Measurements from ENCODE around the gene IL2RA.

Gene IL2RA

DNA sequence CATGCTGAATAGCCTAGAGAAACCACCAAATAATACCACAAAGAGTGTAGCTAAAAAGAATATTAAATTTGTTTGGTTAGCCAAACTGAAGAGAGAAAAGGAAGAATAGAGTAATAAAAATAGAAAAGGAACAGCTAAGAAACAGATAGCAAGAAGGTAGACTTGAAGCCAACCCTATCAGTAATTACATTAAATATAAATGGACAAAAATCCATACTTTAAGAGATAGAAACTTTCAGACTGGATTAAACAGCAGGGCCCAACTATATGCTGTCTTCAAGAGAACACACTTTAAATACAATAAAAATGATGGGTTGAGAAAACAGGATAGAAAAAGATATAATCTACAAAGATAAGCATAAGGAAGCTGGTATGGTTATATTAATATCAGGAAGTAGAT, 31.2 kb downstream of the IL2RA start:
- no peak for ATAC-seq
- no peak for TF ChIP-seq BACH2 (CRISPR knock-in tag; IDR thresholded peaks at IDR 0.05; ENCODE audit: borderline replicate concordance)
- no peak for TF ChIP-seq OSR1 (CRISPR knock-in tag; IDR thresholded peaks at IDR 0.05)
- no peak for TF ChIP-seq ZNF70 (CRISPR knock-in tag; IDR thresholded peaks at IDR 0.05)
- TF ChIP-seq TSHZ2 (CRISPR knock-in tag; IDR thresholded peaks at IDR 0.05): no peak
- no peak for TF ChIP-seq TOX (CRISPR knock-in tag; IDR thresholded peaks at IDR 0.05; ENCODE audit: borderline replicate concordance)
- no peak for TF ChIP-seq TCF4 (CRISPR knock-in tag; IDR thresholded peaks at IDR 0.05; ENCODE audit: borderline replicate concordance)
- TF ChIP-seq ZNF565 (CRISPR knock-in tag; conservative IDR thresholded peaks at IDR 0.05; ENCODE audit: low read depth): no peak
- TF ChIP-seq ESRRG (CRISPR knock-in tag; IDR thresholded peaks at IDR 0.05): no peak

- TF ChIP-seq OSR1 (CRISPR knock-in tag; IDR thresholded peaks at IDR 0.05) (no peak), ZNF565 (CRISPR knock-in tag; conservative IDR thresholded peaks at IDR 0.05; ENCODE audit: low read depth) (no peak), SNAI2 (CRISPR knock-in tag; IDR thresholded peaks at IDR 0.05) (no peak), ISL1 (CRISPR knock-in tag; IDR thresholded peaks at IDR 0.05) (no peak), ARNTL (CRISPR knock-in tag; IDR thresholded peaks at IDR 0.05; ENCODE audit: borderline replicate concordance, low read depth) (no peak), TSHZ2 (CRISPR knock-in tag; IDR thresholded peaks at IDR 0.05) (no peak), RARB (CRISPR knock-in tag; IDR thresholded peaks at IDR 0.05) (no peak), ZFP3 (CRISPR knock-in tag; IDR thresholded peaks at IDR 0.05) (no peak)
- TF ChIP-seq, protein P1, sequence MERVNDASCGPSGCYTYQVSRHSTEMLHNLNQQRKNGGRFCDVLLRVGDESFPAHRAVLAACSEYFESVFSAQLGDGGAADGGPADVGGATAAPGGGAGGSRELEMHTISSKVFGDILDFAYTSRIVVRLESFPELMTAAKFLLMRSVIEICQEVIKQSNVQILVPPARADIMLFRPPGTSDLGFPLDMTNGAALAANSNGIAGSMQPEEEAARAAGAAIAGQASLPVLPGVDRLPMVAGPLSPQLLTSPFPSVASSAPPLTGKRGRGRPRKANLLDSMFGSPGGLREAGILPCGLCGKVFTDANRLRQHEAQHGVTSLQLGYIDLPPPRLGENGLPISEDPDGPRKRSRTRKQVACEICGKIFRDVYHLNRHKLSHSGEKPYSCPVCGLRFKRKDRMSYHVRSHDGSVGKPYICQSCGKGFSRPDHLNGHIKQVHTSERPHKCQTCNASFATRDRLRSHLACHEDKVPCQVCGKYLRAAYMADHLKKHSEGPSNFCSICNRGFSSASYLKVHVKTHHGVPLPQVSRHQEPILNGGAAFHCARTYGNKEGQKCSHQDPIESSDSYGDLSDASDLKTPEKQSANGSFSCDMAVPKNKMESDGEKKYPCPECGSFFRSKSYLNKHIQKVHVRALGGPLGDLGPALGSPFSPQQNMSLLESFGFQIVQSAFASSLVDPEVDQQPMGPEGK (CRISPR knock-in tag; IDR thresholded peaks at IDR 0.05; ENCODE audit: borderline replicate concordance): no peak
- no peak for ATAC-seq
These were observed 31.9 kb downstream of the IL2RA start for GRCh38 chr10:6030217-6030616.

DNA sequence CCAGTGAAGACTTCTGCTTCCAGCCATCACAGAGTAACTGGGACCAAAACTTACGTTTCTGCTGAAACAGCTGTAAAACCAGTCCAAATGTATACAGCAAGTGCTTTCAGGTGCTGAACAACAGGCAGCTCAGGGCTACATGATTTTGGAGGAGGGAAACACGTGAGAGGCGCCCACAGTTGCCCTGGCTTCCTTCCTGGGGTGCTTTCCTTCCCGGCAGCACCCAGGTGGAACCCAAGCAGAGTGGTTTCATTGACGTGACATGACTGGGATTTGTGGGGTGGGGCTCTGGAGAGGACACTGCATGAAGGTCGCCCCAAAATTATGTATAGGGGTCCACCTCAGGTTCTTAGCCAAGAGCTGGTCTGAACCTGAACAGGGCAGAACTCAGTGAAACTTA, 34.2 kb downstream of the IL2RA start:
- ATAC-seq: no peak
- TF ChIP-seq RARB (CRISPR knock-in tag; IDR thresholded peaks at IDR 0.05) (no peak), CREB5 (CRISPR knock-in tag; IDR thresholded peaks at IDR 0.05; ENCODE audit: low read depth) (no peak)

- ATAC-seq: no peak
- no peak for TF ChIP-seq ZNF565 (CRISPR knock-in tag; conservative IDR thresholded peaks at IDR 0.05; ENCODE audit: low read depth)
- no peak for TF ChIP-seq PPARA (CRISPR knock-in tag; IDR thresholded peaks at IDR 0.05; ENCODE audit: borderline replicate concordance)
- no peak for TF ChIP-seq ZNF8 (CRISPR knock-in tag; IDR thresholded peaks at IDR 0.05)
- TF ChIP-seq ZFP3 (CRISPR knock-in tag; IDR thresholded peaks at IDR 0.05): no peak
- no peak for TF ChIP-seq CSRNP3 (CRISPR knock-in tag; IDR thresholded peaks at IDR 0.05)
- no peak for TF ChIP-seq ZNF70 (CRISPR knock-in tag; IDR thresholded peaks at IDR 0.05)
- no peak for TF ChIP-seq RARB (CRISPR knock-in tag; IDR thresholded peaks at IDR 0.05)
These were observed 36.4 kb downstream of the IL2RA start for GRCh38 chr10:6025683-6026255.

All from SK-N-SH treated with all-trans-retinoic acid at 6 μM for 48 hours (cell line).